Measurements from ENCODE around the gene MS4A15. TPM values are rescaled to one million over a fixed set of nuclear protein-coding genes. Genes with fewer than 3 reads are reported as not detected.
"Not testable (repeated sequence)": the region's sequence is repeated elsewhere in the genome, so short reads cannot be mapped to it uniquely, and the experiment has no call there.

MS4A15 gene
- total and polyA plus RNA-seq, 2 donors (not counting 1 experiment from before 2014, with no cell fraction given): not detected

GRCh38 chr11:60759438-60760225, 3.0 kb downstream of the MS4A15 start:
- H3K4me3 Mint-ChIP-seq; H3K27ac Mint-ChIP-seq; H3K4me3 ChIP-seq (ENCODE audit: control extremely low read depth in 1 of 5, extremely low read depth in 1 of 5, insufficient read depth in 1 of 5, low read depth in 2 of 5, low read length in 4 of 5); H3K9me3 ChIP-seq (ENCODE audit: control extremely low read depth in 1 of 3, control insufficient read depth in 2 of 3, insufficient read depth in 1 of 3, low read length in 2 of 3); H2AFZ ChIP-seq (ENCODE audit: insufficient read depth, low read depth, low read length, poor library complexity, severe bottlenecking); H3K27me3 ChIP-seq (replicated peaks in 1 of 4; ENCODE audit: control extremely low read depth in 1 of 4, control insufficient read depth in 3 of 4, insufficient read depth in 4 of 4, low read length in 3 of 4); H4K20me1 ChIP-seq (ENCODE audit: control insufficient read depth, insufficient read depth, low read length, poor library complexity, severe bottlenecking); H3K27ac ChIP-seq (ENCODE audit: low read length in 2 of 2); POLR2A ChIA-PET; H3K36me3 ChIP-seq (replicated peaks in 1 of 2; ENCODE audit: control extremely low read depth in 1 of 2, control insufficient read depth in 1 of 2, extremely low read depth in 1 of 2, insufficient read depth in 2 of 2, low read length in 1 of 2); H3K4me2 ChIP-seq (replicated peaks; ENCODE audit: low read depth, low read length, poor library complexity, severe bottlenecking); H3K79me2 ChIP-seq (ENCODE audit: control insufficient read depth, insufficient read depth, low read length); H3K9me3 Mint-ChIP-seq (ENCODE audit: insufficient read depth); DNase-seq; ATAC-seq (ENCODE audit: low read depth); H3K9ac ChIP-seq (ENCODE audit: low read length): not testable (repeated sequence)
- CTCF ChIA-PET: interaction anchor here (1.4 kb wide), 1 partner anchor 16 kb away, joined by 3 read pairs; no protein-coding TSS in a partner anchor
- H3K4me1 Mint-ChIP-seq: peaks cover 50% of the 10 kb centered on the region
- peaks cover 25 to 30% of the 10 kb centered on the region in 2 donors for H3K4me1 ChIP-seq (ENCODE audit: control insufficient read depth in 2 of 2, insufficient read depth in 2 of 2, low read length in 2 of 2)
- intact Hi-C loops (cut with micrococcal nuclease): loop anchor here (5.0 kb wide), 1 partner anchor 492 kb away; no protein-coding TSS in a partner anchor
- H3K27me3 Mint-ChIP-seq: peaks cover 22% of the 10 kb centered on the region
- WGBS (ENCODE audit: insufficient coverage): 93% methylated on average over 11 of the region's 22 CpGs

GRCh38 chr11:60761436-60762190, 4.9 kb downstream of the MS4A15 start:
- intact Hi-C loops (cut with micrococcal nuclease): loop anchor here (5.0 kb wide), 1 partner anchor 494 kb away; no protein-coding TSS in a partner anchor
- Histone ChIP-seq H3K9me3 (ENCODE audit: control extremely low read depth in 1 of 3, control insufficient read depth in 2 of 3, insufficient read depth in 1 of 3, low read length in 2 of 3) (no peaks in the 10 kb centered on the region), H3K4me3 (ENCODE audit: control extremely low read depth in 1 of 5, extremely low read depth in 1 of 5, insufficient read depth in 1 of 5, low read depth in 2 of 5, low read length in 4 of 5) (no peak overlapping the region), H3K27me3 (replicated peaks in 1 of 4; ENCODE audit: control extremely low read depth in 1 of 4, control insufficient read depth in 3 of 4, insufficient read depth in 4 of 4, low read length in 3 of 4) (peaks cover 0 to 14% (median 1%) of the 10 kb centered on the region in 4 experiments), H3K36me3 (replicated peaks in 1 of 2; ENCODE audit: control extremely low read depth in 1 of 2, control insufficient read depth in 1 of 2, extremely low read depth in 1 of 2, insufficient read depth in 2 of 2, low read length in 1 of 2) (no peaks in the 10 kb centered on the region), H3K9ac (ENCODE audit: low read length) (no peak overlapping the region), H3K79me2 (ENCODE audit: control insufficient read depth, insufficient read depth, low read length) (no peaks in the 10 kb centered on the region), H4K20me1 (ENCODE audit: control insufficient read depth, insufficient read depth, low read length, poor library complexity, severe bottlenecking) (no peaks in the 10 kb centered on the region), H3K4me2 (replicated peaks; ENCODE audit: low read depth, low read length, poor library complexity, severe bottlenecking) (no peak overlapping the region), H2AFZ (ENCODE audit: insufficient read depth, low read depth, low read length, poor library complexity, severe bottlenecking) (no peak overlapping the region), H3K4me1 (ENCODE audit: control insufficient read depth in 2 of 2, insufficient read depth in 2 of 2, low read length in 2 of 2) (peaks cover 25 to 30% of the 10 kb centered on the region in 2 donors), H3K27ac (ENCODE audit: low read length in 2 of 2) (no peak overlapping the region)
- POLR2A ChIA-PET: no interaction called here
- DNase-seq (peak; percentile 41), ATAC-seq (ENCODE audit: low read depth) (no peak)
- Mint-ChIP-seq H3K27me3 (peaks cover 26% of the 10 kb centered on the region), H3K4me1 (peaks cover 50% of the 10 kb centered on the region), H3K27ac (no peak overlapping the region), H3K9me3 (ENCODE audit: insufficient read depth) (no peaks in the 10 kb centered on the region), H3K4me3 (peak overlapping the region; percentile 43)
- TF ChIP-seq CTCF (IDR thresholded peaks at IDR 0.05) (no peak), EZH2 (IDR thresholded peaks at IDR 0.05; ENCODE audit: borderline replicate concordance, insufficient read depth, low read depth, low read length, poor library complexity, severe bottlenecking) (no peak)
- CTCF ChIA-PET: interaction anchor here (1.4 to 6.5 kb wide), 4 partner anchors 15 to 496 kb away, joined by 3 to 102 read pairs (median 15); no protein-coding TSS in a partner anchor
- WGBS (ENCODE audit: insufficient coverage): 100% methylated on average over 1 of the region's 4 CpGs

All from B cell (primary cell).